CMK (cell line): ENCODE data around the gene TUBA4B.
"Not testable (repeated sequence)": the region's sequence is repeated elsewhere in the genome, so short reads cannot be mapped to it uniquely, and the experiment has no call there.

Experiments
- DNase-seq: peaks from one replicate; pipeline ENCODE4 v3.0.0-alpha.2; 2010; ENCODE audit warnings: low read depth

TUBA4B gene

DNA sequence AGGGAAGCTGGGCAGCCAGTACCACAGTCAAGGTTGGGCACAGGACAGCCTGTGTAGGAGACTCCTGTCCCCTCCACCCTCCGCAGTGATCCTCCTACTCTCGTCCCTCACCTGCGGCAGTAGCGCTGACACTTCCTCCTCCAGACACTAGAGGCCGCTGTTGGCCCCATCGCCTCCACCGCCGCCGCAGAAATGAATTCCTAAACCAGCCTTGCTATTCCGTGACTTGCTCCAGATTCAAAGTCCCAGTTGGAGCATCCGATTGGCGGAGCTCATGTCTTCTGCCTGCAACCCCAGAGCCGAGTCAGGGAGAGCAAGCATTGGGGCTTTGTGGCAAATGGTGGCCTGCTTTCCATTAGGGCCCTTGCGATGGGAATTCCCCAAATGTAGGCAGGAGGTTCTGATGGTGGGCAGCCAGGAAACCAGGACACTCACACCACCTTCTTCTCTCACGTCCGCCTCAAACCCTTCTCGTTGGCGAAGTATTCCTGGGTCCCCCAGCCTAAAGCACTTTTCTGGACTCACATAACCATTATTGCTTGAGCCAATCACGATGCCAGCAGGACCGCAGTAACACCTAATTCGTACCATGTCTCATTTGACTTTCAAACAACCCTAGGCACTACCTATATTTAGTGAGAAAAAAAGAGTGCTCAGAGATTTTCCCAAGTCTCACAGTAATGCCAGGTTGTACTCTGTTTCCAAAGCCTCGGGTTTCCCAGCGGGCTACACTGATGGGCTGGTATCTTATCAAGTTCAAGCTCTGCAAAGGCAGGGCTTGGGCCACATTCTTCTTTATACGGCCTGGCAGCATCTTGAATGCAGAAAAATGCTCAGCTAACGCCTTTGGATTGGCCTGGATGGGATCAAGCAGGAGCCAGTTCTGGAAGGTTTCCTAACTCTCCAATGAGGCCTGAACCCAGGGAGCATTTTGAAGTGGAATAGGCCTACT is 24.9 kb downstream of the TUBA4B start:
- DNase-seq: no peak

DNA sequence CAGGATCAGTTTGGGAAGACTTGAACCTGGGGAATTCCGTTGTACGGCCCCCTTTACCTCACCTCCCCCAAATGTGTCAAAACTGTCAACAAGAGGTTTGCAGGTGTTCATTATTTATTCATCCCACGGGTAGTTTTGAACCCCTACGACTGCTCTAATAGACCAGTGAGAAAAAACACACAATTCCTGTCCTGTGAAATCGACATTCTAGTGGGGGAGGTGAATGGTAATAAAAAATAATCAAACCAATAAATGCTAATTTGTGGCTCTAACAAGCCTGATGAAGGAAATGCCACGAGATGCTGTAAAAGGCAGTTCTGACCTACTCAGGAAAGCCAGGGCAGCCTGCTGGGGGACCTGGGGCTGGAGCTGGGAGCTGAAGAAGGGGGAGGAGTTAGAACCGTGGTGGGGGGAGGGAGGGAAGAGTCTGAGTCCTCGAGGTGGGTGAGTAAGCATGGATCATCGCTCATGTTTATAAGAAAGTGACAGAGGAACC is 25.7 kb downstream of the TUBA4B start:
- no peak for DNase-seq

DNA sequence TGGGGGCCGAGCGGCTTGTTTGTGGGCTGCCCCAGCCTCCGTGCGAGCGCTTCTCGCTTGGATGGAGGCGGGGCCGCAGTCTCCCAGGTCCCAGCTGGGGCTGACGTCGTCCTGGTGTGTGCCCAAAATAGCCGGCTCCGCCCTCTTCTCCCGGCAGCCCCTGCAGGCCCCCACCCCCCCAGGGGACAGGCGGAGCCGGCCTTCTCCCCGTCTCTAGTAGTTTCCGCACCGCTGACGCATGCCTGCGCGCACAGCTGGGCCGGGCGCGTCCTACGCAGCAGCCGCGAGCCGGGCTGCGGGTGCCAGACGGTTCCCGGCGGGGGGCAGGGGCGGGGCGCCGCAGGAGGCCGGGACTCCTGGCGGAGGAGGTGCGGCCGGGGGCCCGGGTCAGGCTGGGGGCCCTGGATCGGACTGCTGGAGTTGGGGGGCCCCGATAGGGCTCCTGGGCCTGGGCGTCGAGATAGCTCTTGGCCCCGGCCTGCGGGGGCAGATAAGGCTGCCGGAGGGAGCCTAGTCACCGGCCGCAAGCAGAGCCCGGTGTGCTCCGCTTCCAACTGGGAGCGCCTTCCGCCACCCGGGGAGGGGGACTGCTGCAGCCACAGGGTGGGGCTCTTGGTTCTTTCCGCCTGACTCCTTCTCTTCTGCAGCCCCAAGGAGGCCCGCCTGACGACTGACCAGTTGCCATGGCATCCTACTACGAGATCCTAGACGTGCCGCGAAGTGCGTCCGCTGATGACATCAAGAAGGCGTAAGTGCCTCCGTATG is 26.3 kb downstream of the TUBA4B start, which contains the start of gene DNAJB2:
Gene DNAJB2, plus strand, starts transcription at position 216 of the 765 bp plus-strand sequence. Its CDS starts 468 bp downstream, at position 684.
- peak; percentile 98 for DNase-seq

DNA sequence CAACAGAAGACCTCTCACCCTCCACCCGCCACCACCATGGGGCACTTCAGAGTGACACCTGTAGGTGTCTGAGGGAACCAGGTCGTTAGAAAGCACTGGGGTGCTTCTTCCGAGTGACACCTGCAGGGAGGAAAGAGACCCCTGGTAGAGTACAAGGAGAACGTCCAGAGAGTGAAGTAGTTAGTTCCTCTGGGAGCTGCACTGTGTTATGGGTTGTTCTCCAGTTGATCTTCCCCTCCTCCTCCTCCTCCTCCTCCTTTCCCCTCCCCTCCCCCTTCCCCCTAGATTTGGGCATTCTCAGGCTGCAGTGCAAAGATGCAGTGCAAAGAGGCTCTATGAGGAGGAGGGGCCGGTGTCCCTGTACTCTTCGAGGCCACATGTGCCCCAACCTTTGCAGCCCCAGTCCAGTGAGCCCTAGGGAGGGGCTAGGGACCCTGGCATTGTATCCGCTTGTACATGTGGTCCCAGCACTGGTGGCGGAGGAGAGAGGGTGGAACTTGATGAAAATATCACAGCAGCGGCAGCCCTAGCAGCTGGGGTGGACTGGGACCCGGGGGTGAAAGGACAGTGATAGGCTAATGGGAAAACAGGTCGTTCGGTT is 27.0 kb downstream of the TUBA4B start:
- no peak for DNase-seq

DNA sequence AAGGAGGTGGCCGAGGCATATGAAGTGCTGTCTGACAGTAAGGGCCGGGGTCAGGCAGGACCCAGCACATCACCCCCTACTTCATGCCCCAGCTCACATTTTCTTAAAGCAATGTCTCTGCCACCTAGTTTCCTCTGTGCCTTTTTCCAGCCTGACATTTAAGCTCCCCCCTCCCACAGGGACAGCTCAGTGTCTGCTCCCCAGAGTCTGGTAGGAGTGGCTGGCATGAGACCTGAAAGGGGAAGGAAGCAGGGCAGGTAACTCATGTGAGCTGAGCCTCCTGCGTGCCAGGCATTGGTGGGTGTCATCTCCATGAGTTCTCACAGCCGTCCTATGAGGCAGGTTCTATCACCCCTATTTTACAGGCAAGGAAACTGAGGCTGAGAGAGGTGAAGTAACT is 27.6 kb downstream of the TUBA4B start:
- no peak for DNase-seq

DNA sequence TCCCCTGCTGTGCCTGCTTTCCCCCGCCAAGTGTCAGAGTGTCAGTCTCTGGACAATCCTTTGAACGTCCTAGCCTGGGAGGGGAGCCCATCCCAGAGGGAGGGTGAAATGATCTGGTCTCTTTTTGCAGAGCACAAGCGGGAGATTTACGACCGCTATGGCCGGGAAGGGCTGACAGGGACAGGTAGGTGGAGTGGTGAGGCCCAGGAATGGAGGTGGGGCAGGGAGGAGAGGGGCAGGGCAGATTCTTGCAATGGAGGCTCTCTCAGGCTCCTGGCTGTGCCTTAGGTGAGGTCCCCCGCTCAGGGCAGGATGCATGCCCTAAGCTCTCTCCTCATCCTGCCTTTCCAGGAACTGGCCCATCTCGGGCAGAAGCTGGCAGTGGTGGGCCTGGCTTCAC is 28.5 kb downstream of the TUBA4B start:
- DNase-seq: no peak

DNA sequence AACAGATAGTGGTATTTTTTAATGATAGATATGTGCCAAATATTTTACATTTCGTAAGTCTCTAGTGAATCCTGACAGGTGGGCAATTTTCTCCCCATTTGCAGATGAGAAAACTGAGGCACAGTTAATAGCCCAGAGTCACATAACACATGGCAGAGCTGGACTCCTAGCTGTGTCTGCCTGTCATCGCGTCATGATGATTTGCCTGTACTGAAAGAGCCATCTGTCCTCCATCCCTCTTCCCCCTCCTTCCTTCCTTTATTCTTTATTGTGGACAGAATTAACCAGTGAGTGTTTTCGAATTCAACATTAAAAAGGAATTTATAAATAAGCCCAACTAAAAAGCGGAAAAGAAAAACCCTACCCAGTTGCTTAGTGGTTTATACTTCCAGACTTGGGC is 29.3 kb downstream of the TUBA4B start:
- no peak for DNase-seq

DNA sequence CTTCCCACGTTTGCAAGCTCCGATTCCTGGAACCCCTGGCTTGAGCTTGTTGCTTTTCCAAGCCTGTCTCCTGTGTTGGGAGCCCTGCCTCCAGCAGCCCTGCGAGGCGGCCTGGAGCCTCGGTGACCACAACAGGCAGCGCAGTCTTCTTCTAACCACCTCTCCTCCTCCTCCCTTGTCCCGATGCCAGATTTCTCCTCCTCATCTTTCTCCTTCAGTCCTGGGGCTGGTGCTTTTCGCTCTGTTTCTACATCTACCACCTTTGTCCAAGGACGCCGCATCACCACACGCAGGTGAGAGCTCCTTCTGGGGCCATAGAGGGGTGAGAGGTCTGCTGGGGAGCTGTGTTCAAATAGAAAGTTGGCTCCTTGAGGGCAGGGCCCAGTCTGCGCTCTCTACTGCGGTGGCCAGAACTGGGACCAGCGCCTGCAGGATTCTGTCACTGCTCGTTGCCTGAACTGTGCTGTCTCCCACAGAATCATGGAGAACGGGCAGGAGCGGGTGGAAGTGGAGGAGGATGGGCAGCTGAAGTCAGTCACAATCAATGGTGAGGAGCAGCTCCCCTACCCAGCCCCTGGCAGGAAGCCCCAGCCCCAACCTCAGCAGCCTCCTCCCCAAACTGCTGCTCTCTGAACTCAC is 30.0 kb downstream of the TUBA4B start:
- DNase-seq: no peak

DNA sequence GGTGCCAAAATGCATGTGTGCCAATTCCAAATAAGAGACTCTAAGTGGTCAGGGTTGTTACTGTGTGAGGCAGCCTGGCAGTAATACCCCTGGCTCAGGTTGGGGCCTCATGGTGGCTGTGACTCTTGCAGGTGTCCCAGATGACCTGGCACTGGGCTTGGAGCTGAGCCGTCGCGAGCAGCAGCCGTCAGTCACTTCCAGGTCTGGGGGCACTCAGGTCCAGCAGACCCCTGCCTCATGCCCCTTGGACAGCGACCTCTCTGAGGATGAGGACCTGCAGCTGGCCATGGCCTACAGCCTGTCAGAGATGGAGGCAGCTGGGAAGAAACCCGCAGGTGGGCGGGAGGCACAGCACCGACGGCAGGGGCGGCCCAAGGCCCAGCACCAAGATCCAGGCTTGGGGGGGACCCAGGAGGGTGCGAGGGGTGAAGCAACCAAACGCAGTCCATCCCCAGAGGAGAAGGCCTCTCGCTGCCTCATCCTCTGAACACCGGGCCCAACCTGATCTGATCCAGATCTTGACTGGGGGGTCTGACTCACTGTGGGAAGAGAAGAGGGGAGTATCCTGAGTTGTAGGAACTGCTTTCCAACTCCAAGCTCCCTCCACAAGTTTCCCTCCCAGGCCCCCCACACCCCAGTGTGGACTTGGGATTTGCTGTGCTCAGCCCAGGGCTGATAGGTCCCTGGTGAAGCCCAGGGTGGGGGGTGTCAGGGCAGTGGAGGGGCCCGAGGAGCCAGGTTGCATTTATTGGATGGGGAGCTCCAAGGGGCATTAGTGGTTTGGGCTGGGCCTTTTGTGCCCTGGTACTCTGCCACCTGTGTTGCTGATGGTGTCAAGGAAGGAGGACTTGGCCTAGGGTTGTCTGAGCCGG is 31.7 kb downstream of the TUBA4B start:
- DNase-seq: no peak

DNA sequence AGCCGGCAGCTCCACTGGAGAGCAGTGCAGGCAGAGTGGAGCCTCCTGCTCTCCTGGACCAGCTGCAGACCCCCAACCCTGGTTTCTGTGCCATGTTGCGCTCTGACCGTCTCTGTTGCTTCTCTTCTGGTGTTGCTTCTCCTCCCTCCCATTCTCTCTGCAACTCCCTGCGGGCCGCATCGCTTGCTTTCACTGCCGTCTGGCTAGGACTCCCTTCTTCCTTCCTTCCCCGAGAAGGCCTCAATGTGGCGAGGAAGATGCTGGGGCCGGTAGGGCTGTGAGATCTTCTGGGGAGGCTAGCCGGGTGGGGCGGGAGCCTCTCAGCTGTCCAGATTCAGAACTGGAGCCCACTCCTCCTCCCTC is 32.3 kb downstream of the TUBA4B start:
- DNase-seq: no peak

DNA sequence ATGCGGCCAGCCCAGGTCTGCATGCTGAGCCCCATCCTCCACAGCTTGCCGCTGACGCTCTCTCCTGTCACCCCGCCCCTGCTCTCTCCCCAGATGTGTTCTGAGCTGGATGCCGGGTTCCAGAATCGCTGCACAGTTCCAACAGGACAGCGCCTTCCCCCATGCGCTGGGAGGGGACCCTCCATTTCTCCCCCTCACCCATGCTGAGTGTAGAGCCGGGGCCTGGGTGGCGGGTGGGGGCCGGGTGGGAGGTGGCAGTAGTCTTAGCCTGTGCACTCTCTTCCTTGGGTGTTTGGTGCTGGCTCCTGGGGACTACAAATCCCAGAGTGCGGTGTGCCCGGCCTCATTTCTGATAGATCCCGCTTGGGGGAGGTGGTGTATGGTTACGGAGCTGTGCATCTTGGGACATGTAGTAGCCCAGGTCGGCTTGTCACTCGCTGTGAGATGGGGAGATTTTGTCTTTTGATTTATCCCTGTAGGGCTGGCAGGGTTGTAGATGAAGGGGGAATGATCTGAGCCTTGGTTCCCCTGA is 32.9 kb downstream of the TUBA4B start:
- DNase-seq: no peak

DNA sequence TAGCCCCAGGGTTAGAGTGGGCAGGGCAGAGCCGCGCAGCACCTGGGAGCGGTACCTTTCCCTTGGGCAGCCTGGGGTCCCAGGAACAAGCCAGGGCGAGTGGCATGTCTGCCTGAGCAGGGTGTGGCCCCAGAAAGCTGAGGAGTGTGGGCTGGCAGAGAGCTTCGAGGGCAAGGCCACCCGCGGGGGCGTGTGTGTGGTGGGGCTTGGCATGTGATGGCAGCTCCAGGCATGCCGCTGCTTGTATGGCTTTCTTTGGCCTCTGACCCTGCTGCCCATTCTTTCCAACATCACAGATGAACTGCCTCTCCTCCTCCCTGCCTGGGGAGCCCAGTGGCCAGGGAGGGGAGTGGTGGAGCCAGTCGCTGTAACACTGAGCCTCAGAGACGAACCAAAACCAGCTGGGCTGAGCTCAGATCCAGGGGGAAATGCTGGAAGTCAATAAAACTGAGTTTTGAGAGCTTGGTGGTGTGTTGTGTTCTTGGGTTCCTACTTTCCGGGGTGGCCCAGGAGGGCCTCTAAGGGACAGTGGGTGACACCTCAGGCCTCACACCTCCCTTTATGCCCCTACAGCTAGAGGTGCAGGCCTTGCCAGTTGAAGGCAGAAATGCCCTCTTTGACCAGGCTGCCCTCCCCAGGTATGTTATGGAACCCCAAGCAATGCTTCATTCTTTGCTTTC is 33.5 kb downstream of the TUBA4B start:
- no peak for DNase-seq

DNA sequence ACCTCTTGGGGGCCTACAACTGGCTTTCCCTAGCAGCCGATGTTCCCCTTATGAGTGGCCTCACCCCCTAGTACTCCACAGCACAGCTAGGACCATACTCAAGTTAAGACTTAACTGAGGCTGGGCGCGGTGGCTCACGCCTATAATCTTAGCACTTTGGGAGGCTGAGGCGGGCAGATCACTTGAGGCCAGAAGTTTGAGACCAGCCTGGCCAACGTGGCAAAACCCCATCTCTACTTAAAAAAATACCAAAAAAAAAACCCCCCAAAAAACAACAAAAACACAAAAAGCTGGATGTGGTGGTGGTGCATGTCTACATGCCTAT is 34.0 kb downstream of the TUBA4B start:
- not testable (repeated sequence) for DNase-seq

DNA sequence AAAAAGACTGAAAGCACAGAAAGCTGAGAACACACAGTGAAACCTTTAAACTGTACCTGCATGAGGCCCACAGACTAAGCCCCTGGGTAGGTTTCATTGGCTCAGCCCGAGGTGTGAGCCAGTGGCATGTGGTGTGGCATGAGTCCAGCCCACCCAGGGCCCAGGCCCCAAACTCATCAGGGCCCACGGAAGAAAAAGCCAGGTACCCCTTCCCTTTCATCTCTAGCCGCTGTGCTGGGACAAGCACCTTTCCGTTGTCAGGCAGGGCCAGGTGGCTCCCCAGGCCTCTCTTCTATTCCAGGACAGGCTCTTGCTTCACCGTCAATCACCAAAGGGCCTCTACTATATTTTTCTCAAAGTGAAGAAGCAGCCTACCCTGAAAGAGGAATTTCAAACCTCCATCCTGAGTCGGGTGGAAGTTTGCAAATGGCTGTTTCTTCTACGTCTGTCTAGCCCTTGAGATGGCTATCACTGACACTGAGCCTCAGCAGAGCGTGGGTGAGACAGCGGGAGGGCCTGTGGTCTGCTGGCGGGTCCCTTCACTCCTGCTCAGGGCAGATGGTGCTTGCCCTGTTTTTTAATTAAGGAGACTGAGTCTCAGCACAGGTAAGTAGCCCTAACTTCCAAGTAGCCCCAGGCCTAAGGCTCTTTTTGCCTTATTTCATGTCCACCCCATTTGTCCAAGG is 34.7 kb downstream of the TUBA4B start:
- DNase-seq: no peak

DNA sequence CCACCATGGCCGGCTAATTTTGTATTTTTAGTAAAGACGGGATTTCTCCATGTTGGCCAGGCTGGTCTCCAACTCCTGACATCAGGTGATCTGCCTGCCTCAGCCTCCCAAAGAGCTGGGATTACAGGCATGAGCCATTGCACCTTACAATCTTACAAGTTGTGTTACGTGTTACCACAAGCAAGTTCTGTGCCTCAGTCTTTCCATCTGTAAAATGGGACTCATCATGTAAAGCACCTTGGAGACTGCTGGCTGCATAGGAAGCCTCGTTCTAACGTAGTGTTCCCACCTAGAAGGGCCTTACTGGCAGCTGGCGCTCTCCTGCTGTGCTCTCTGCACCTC is 36.1 kb downstream of the TUBA4B start:
- no peak for DNase-seq

DNA sequence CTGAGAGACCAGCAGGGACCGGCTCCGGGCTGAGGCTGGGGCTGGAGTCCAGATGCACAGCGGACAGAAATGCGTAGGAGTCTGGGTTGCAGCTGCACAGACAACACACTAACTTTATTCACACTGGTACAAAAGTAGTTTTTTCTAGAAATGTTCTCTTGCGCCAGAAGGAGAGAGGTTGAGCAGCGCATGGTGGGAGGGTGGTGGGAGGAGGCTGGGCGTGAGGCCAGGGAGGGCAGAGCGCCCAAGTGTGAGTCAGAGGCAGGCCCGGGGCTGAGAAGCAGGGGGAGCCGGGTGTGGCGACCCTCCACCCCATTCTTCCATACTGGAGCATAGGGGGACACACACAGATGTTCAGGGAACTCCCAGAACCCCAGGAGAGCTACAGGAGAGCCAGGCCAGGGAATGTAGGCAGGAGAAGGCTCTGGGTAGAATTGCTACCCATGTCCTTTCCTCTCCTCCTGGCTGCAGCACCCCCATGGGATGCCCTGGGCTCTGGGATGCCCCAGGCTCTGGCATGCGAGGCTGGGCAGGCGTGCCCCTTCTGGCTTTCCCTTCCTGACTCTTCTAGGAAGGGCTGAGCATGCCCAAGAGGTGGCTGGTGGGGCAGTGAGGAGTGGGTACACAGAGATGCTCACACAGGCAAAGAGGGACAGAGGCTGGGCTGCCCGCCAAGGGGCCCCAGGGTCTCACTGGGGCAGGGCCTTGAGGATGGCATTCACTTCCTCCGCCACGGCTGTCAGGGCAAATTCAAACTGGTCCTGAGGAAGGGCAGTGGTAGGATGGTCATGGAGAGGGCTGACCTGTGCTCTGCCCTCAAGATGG is 36.7 kb downstream of the TUBA4B start:
- DNase-seq: no peak

DNA sequence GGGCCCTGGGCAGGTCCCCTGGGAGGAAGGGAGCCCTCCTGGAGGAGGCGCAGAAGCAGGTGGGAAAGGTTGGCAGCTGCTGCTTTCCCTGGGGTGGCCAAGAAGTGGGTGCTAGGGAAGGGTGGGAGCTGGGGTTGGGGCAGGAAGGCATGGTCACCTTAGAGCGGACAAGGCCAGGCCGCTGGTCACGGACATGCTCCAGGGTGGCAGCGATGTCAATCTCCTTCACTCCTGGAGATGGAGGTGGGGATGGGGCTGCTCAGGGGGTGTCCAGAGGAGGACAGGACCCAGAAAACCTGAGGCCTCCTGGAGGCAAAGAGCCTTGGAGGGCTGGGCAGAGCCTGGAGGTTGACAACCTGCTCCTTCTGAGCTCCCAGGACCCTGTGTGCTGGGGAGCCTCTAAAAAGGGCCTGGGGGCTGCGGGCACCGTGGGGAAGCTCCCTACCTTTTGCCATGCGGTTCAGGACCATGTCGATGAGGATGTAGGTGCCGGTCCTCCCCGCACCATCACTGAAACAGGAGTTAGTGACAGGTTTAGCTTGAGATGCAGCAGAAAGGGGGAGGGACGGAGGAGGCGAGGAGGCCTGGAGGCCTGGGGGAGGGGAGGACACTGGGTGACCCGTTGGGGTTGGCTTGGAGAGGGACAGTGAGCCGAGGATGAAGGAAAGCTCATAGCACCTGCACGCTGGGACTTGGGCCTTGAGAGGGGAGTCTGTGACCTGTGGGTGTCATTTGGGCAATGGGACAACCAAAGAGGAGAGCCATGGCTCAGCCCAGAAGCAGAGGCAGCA is 37.5 kb downstream of the TUBA4B start:
- DNase-seq: no peak

DNA sequence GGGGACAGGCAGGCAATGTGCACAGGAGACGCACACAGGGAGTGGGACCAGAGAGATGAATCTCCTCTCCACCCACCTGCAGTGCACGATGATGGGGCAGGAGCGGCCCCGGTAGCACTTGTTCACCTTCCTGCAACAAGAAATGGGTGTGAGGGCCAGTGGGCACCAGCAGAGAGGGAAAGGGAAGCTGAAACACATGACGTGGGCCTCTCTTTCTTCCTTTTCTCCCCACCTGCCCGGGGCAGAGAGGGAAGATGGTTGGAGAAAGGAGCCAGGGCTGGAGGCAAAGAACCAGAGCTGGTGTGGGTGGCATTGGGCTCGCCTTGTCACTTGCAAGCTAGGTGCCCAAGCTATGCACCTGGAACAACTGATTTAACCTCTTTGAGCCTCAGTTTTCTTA is 38.4 kb downstream of the TUBA4B start:
- DNase-seq: no peak
